ENCODE results near the gene TRIM52. TPM values are rescaled to one million over a fixed set of nuclear protein-coding genes. Genes with fewer than 3 reads are reported as not detected.

Gene TRIM52
- polyA plus RNA-seq, 2 of the 4 experiments (the other 2 are of a cell fraction), result 11.1 to 12.1 TPM

- TF ChIP-seq RARB (CRISPR knock-in tag; IDR thresholded peaks at IDR 0.05), result no peak; the same call in 1 of the 2 replicates
- no peak for TF ChIP-seq RFX5 (IDR thresholded peaks at IDR 0.05)
- TF ChIP-seq CBX2 (IDR thresholded peaks at IDR 0.05; ENCODE audit: borderline replicate concordance, low read depth), result no peak
- no peak for TF ChIP-seq E2F6 (IDR thresholded peaks at IDR 0.05; ENCODE audit: borderline replicate concordance, low read depth)
- no peak for TF ChIP-seq BHLHE40 (IDR thresholded peaks at IDR 0.05; ENCODE audit: low read depth, low read length)
- no peak for TF ChIP-seq ELK1 (IDR thresholded peaks at IDR 0.05; ENCODE audit: low read depth, low read length)
- no peak for TF ChIP-seq USF2 (IDR thresholded peaks at IDR 0.05)
- peak; percentile 65 for TF ChIP-seq JUN (IDR thresholded peaks at IDR 0.05)
- no peak for TF ChIP-seq JUNB (IDR thresholded peaks at IDR 0.05)
- no peak for TF ChIP-seq NPAS2 (CRISPR knock-in tag; IDR thresholded peaks at IDR 0.05; ENCODE audit: borderline replicate concordance)
- no peak for TF ChIP-seq RCOR1 (IDR thresholded peaks at IDR 0.05; ENCODE audit: low read depth, low read length)
- no peak for TF ChIP-seq ZFP36 (IDR thresholded peaks at IDR 0.05; ENCODE audit: borderline replicate concordance, partially characterized antibody)
- no peak for TF ChIP-seq RNF2 (IDR thresholded peaks at IDR 0.05; ENCODE audit: borderline replicate concordance, low read depth)
- TF ChIP-seq BCL3 (IDR thresholded peaks at IDR 0.05), result no peak; the same call in 1 of the 3 replicates
- peak; percentile 77; the same call in 1 of the 2 replicates for TF ChIP-seq TP53 (CRISPR knock-in tag; IDR thresholded peaks at IDR 0.05)
- TF ChIP-seq RAD21 (conservative IDR thresholded peaks at IDR 0.05 in 1 of 2, IDR thresholded peaks at IDR 0.05 in 1 of 2), result no peak
- TF ChIP-seq CTCF (IDR thresholded peaks at IDR 0.05), result no peak
- TF ChIP-seq HMGXB4 (CRISPR knock-in tag; IDR thresholded peaks at IDR 0.05; ENCODE audit: borderline replicate concordance), result peak; percentile 78; the same call in 1 of the 2 replicates
- peak; percentile 26; the same call in 1 of the 2 replicates for TF ChIP-seq PBX3 (IDR thresholded peaks at IDR 0.05)
- no peak for TF ChIP-seq FOSL2 (IDR thresholded peaks at IDR 0.05)
- no peak for TF ChIP-seq FOSL2 (CRISPR knock-in tag; IDR thresholded peaks at IDR 0.05)
- TF ChIP-seq CHD4 (IDR thresholded peaks at IDR 0.05; ENCODE audit: borderline replicate concordance), result no peak
- TF ChIP-seq NFE2L2 (conservative IDR thresholded peaks at IDR 0.05; ENCODE audit: low read length), result no peak
- TF ChIP-seq POLR2A (IDR thresholded peaks at IDR 0.05; ENCODE audit: low read length), result no peak; the same call in 1 of the 2 replicates
- no peak for TF ChIP-seq MYC (IDR thresholded peaks at IDR 0.05; ENCODE audit: borderline replicate concordance, low read length)
- no peak for TF ChIP-seq HES2 (IDR thresholded peaks at IDR 0.05)
- TF ChIP-seq EP300 (IDR thresholded peaks at IDR 0.05), result no peak
- TF ChIP-seq ZNF302 (CRISPR knock-in tag; IDR thresholded peaks at IDR 0.05), result no peak
- no peak for TF ChIP-seq ATOH8 (CRISPR knock-in tag; IDR thresholded peaks at IDR 0.05; ENCODE audit: low read depth)
- 0 out of 2 replicates have a peak, but pooled peaks have one; percentile 20 for TF ChIP-seq HOXB13 (CRISPR knock-in tag; IDR thresholded peaks at IDR 0.05; ENCODE audit: low read depth)
- TF ChIP-seq HEYL (CRISPR knock-in tag; IDR thresholded peaks at IDR 0.05), result no peak
- TF ChIP-seq HOXA7 (CRISPR knock-in tag; IDR thresholded peaks at IDR 0.05), result peak; percentile 90
- TF ChIP-seq SREBF2 (IDR thresholded peaks at IDR 0.05), result no peak
Observed at GRCh38 chr5:181235689-181236366, 25.1 kb downstream of the TRIM52 start (continued).
